Thoracic aorta (tissue), 2 donors: ENCODE data around the gene ZNF860. TPM values are rescaled to one million over a fixed set of nuclear protein-coding genes. Genes with fewer than 3 reads are reported as not detected.

ENCODE experiments used
- ATAC-seq: fragments of 150-250 bp; one replicate; pipeline ENCODE4 v1.8.0; 2017; ENCODE audit warnings: low read depth; ENCODE audit not compliant: insufficient number of reproducible peaks, low FRiP score
- DNase-seq: peaks from one replicate; pipeline ENCODE4 v3.0.0-alpha.2; 2020; ENCODE audit warnings: low spot score
- H3K27ac ChIP-seq, 2 donors: fragments of 200-600 bp; sonication (generic); 1 replicate in 1 of 2; 2 replicates in 1 of 2; pipeline ENCODE4 v1.5.1; 2016; ENCODE audit warnings: mild to moderate bottlenecking in 2 of 2, moderate library complexity in 2 of 2
- H3K27me3 ChIP-seq: fragments of 200-600 bp; sonication (generic); replicated peaks from 2 replicates; pipeline ENCODE4 v1.6.0; 2016; ENCODE audit warnings: mild to moderate bottlenecking; ENCODE audit not compliant: insufficient read depth
- H3K36me3 ChIP-seq: fragments of 200-600 bp; sonication (generic); one replicate; pipeline ENCODE4 v1.5.1; 2016
- H3K4me1 ChIP-seq, 2 donors: fragments of 200-600 bp; sonication (generic); 1 replicate in 1 of 2; 2 replicates in 1 of 2; pipeline versions ENCODE4 v1.5.1 to v1.6.0; 2016; ENCODE audit warnings: low read depth in 2 of 2, mild to moderate bottlenecking in 1 of 2; ENCODE audit not compliant: control insufficient read depth in 1 of 2
- H3K4me3 ChIP-seq: fragments of 200-600 bp; sonication (generic); 2 replicates; pipeline ENCODE4 v1.5.1; 2016; ENCODE audit warnings: mild to moderate bottlenecking
- H3K9me3 ChIP-seq: fragments of 200-600 bp; sonication (generic); 2 replicates; pipeline ENCODE4 v1.5.1; 2016
- CTCF ChIP-seq: fragments of 200-600 bp; sonication (generic); IDR thresholded peaks from one replicate; pipeline ENCODE4 v1.5.1; 2019; ENCODE audit warnings: antibody characterized with exemption
- total RNA-seq, 2 donors: library from RNA; depleted of rRNA; stranded (reverse); fragments of >200 nt; gene quantifications; one replicate each; pipeline versions ENCODE4 v1.1.0 to v1.2.3, GENCODE V29; 2016

Gene ZNF860
- total RNA-seq, 2 donors from 2014 or later: 0.71 to 0.81 TPM

- Histone ChIP-seq H3K36me3 (no peaks in the 10 kb centered on the region), H3K27ac (no peak overlapping the region), H3K9me3 (no peaks in the 10 kb centered on the region), H3K27me3 (no peaks in the 10 kb centered on the region), H3K4me3 (no peak overlapping the region), H3K4me1 (no peaks in the 10 kb centered on the region)
- ATAC-seq (no peak), DNase-seq (no peak)
- TF ChIP-seq CTCF: no peak
Observed at GRCh38 chr3:32002561-32003368, 21.2 kb downstream of the ZNF860 start.

GRCh38 chr3:32003380-32003779, 21.8 kb downstream of the ZNF860 start:
- Histone ChIP-seq H3K4me1 (no peaks in the 10 kb centered on the region), H3K36me3 (no peaks in the 10 kb centered on the region), H3K4me3 (no peak overlapping the region), H3K9me3 (no peaks in the 10 kb centered on the region), H3K27me3 (no peaks in the 10 kb centered on the region), H3K27ac (no peak overlapping the region)
- no peak for TF ChIP-seq CTCF
- DNase-seq (no peak), ATAC-seq (no peak)

GRCh38 chr3:32004113-32004765, 22.7 kb downstream of the ZNF860 start:
- Histone ChIP-seq H3K4me1 (no peaks in the 10 kb centered on the region), H3K4me3 (no peak overlapping the region), H3K36me3 (no peaks in the 10 kb centered on the region), H3K27me3 (no peaks in the 10 kb centered on the region), H3K9me3 (no peaks in the 10 kb centered on the region), H3K27ac (no peak overlapping the region)
- TF ChIP-seq CTCF: no peak
- ATAC-seq (no peak), DNase-seq (no peak)

- no peaks in the 10 kb centered on the region for H3K27me3 ChIP-seq
- no peak for ATAC-seq
Observed at GRCh38 chr3:32009101-32009500, 27.6 kb downstream of the ZNF860 start.

More at GRCh38 chr3:32009101-32009500, 27.6 kb downstream of the ZNF860 start:
- Histone ChIP-seq H3K9me3 (no peaks in the 10 kb centered on the region), H3K27ac (no peak overlapping the region), H3K36me3 (no peaks in the 10 kb centered on the region), H3K4me3 (no peak overlapping the region), H3K4me1 (no peaks in the 10 kb centered on the region)
- TF ChIP-seq CTCF: no peak
- DNase-seq: no peak
